Gastroesophageal sphincter (tissue), 3 donors: ENCODE results near the gene ABTB2.

Experiments
- POLR2A ChIP-seq, 2 donors: fragments of 450-650 bp; IDR thresholded peaks; one replicate each; pipeline ENCODE4 v1.6.1; 2017; ENCODE audit warnings: antibody characterized with exemption in 2 of 2, mild to moderate bottlenecking in 2 of 2, moderate library complexity in 1 of 2
- POLR2AphosphoS5 ChIP-seq: sonication (generic); formaldehyde crosslinking; IDR thresholded peaks from one replicate; pipeline ENCODE4 v1.6.1; 2017; ENCODE audit warnings: antibody characterized with exemption
- TF ChIP-seq, protein P1 (sequence below), 4 experiments: fragments of 200-600 bp in 2 of 4; fragments of 450-650 bp in 2 of 4; sonication (generic) in 1 of 4; IDR thresholded peaks; one replicate each; pipeline ENCODE4 v1.5.1; 2017 to 2019; ENCODE audit warnings: antibody characterized with exemption in 4 of 4, mild to moderate bottlenecking in 2 of 4, moderate library complexity in 2 of 4

DNA sequence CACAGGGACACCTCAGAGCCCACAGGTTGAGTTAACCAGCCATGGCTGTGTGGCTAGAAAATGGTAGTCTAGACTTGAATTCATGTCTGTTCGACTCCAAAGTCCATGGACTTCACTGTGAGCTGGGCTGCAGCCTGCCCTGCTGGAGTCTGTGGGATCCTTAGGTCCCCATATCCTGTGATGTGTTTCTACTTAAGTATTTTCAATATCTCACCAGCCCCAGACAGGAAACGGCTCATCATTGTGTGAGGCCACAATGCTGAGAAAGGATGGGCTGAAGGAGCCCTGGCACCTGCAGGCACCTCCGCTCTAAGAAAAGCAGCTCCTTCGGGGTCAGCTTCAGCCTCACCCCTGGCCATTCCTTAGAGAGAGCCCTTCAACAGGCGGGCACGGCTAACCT, 159.3 kb downstream of the ABTB2 start:
- TF ChIP-seq, protein P1, sequence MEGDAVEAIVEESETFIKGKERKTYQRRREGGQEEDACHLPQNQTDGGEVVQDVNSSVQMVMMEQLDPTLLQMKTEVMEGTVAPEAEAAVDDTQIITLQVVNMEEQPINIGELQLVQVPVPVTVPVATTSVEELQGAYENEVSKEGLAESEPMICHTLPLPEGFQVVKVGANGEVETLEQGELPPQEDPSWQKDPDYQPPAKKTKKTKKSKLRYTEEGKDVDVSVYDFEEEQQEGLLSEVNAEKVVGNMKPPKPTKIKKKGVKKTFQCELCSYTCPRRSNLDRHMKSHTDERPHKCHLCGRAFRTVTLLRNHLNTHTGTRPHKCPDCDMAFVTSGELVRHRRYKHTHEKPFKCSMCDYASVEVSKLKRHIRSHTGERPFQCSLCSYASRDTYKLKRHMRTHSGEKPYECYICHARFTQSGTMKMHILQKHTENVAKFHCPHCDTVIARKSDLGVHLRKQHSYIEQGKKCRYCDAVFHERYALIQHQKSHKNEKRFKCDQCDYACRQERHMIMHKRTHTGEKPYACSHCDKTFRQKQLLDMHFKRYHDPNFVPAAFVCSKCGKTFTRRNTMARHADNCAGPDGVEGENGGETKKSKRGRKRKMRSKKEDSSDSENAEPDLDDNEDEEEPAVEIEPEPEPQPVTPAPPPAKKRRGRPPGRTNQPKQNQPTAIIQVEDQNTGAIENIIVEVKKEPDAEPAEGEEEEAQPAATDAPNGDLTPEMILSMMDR (IDR thresholded peaks at IDR 0.05): no peak
- no peak for TF ChIP-seq POLR2AphosphoS5
- no peak for TF ChIP-seq POLR2A (IDR thresholded peaks at IDR 0.05)
